OCI-LY7 (cell line): ENCODE data around the gene ZCCHC4. TPM values are rescaled to one million over a fixed set of nuclear protein-coding genes. Genes with fewer than 3 reads are reported as not detected.

Experiments used
- BruUV-seq: library from RNA; stranded (reverse); fragments of 400-500 nt; replicated peaks from 2 replicates; lab custom pipeline; 2021; lab: Mats Ljungman, UMichigan
- CTCF ChIA-PET: fragments of 300-600 bp; sonication (Branson Sonifier 250); formaldehyde crosslinking; loops from one replicate; lab custom pipeline; 2022; ENCODE audit warnings: antibody characterized with exemption; ENCODE audit not compliant: unreplicated experiment; lab: Charles Lee
- POLR2A ChIA-PET: fragments of 300-600 bp; sonication (Branson Sonifier 250); formaldehyde crosslinking; loops from one replicate; lab custom pipeline; 2022; ENCODE audit warnings: antibody characterized with exemption; lab: Charles Lee
- DNase-seq: peaks from one replicate; pipeline ENCODE4 v3.0.0-alpha.2; 2015; ENCODE audit warnings: low spot score
- H2AFZ ChIP-seq: fragments of 200-600 bp; sonication (generic), shearing (Covaris generic); 2 replicates; pipeline ENCODE4 v1.6.1; 2014; ENCODE audit warnings: mild to moderate bottlenecking, antibody characterized with exemption, low read length, moderate library complexity
- H3K27ac ChIP-seq: fragments of 200-600 bp; sonication (generic); 2 replicates; pipeline ENCODE4 v1.5.1; 2014; ENCODE audit warnings: mixed run types, low read depth, mild to moderate bottlenecking, moderate library complexity, low read length, inconsistent platforms; ENCODE audit not compliant: poor library complexity, severe bottlenecking
- H3K36me3 ChIP-seq: fragments of 200-600 bp; sonication (generic); 2 replicates; pipeline ENCODE4 v1.6.1; 2014; ENCODE audit warnings: mild to moderate bottlenecking, antibody characterized with exemption, low read length, moderate library complexity, mixed read lengths; ENCODE audit not compliant: insufficient read depth
- H3K4me1 ChIP-seq: fragments of 200-600 bp; sonication (generic); 2 replicates; pipeline ENCODE4 v1.5.1; 2014; ENCODE audit warnings: mild to moderate bottlenecking, low read length; ENCODE audit not compliant: insufficient read depth, poor library complexity, severe bottlenecking
- H3K4me2 ChIP-seq: fragments of 200-600 bp; sonication (generic); 2 replicates; pipeline ENCODE4 v1.6.1; 2014; ENCODE audit warnings: mild to moderate bottlenecking, low read length
- H3K4me3 ChIP-seq: fragments of 200-600 bp; sonication (generic); 2 replicates; pipeline ENCODE4 v1.5.1; 2014; ENCODE audit warnings: mild to moderate bottlenecking, low read depth, low read length; ENCODE audit not compliant: poor library complexity, severe bottlenecking
- H3K79me2 ChIP-seq: fragments of 200-600 bp; sonication (generic); 2 replicates; pipeline ENCODE4 v1.6.1; 2016; ENCODE audit warnings: low read depth, mild to moderate bottlenecking, low read length, moderate library complexity, mixed read lengths; ENCODE audit not compliant: insufficient read depth
- H3K9me2 ChIP-seq: fragments of 200-600 bp; sonication (generic); 2 replicates; pipeline ENCODE4 v1.6.1; 2016; ENCODE audit warnings: mild to moderate bottlenecking, low read length, mixed read lengths; ENCODE audit not compliant: insufficient read depth
- H3K9me3 ChIP-seq: fragments of 200-600 bp; sonication (generic); 2 replicates; pipeline ENCODE4 v1.6.1; 2014; ENCODE audit warnings: mild to moderate bottlenecking, mixed run types, low read length, mixed read lengths
- H4K20me1 ChIP-seq: fragments of 200-600 bp; sonication (generic); 2 replicates; pipeline ENCODE4 v1.6.1; 2014; ENCODE audit warnings: mild to moderate bottlenecking, antibody characterized with exemption, low read length, moderate library complexity, mixed read lengths; ENCODE audit not compliant: insufficient read depth
- EZH2phosphoT487 ChIP-seq: fragments of 200-600 bp; sonication (generic); IDR thresholded peaks from 2 replicates; pipeline ENCODE4 v1.6.1; 2018; ENCODE audit warnings: low read depth, borderline replicate concordance, mild to moderate bottlenecking, mixed run types, antibody characterized with exemption, low read length, moderate library complexity, mixed read lengths
- intact Hi-C: fragments of 100-400 bp; cut with micrococcal nuclease; formaldehyde crosslinking; loops from one replicate; pipeline ENCODE4 v1.10.0; 2022; ENCODE audit not compliant: unreplicated experiment
- total RNA-seq, 2 experiments: library from RNA; depleted of rRNA in 1 of 2; stranded (reverse); fragments of >200 nt in 1 of 2; shearing (Covaris generic) in 1 of 2; gene quantifications; 2 replicates each; pipeline ENCODE4 v1.2.3, GENCODE V29; 2014 to 2022
- TF ChIP-seq, protein P1 (sequence below): fragments of 200-600 bp; sonication (generic); conservative IDR thresholded peaks from 2 replicates; pipeline ENCODE4 v1.5.1; 2014; ENCODE audit warnings: mild to moderate bottlenecking, antibody characterized with exemption, low read length, moderate library complexity, mixed read lengths

The ZCCHC4 gene
- total RNA-seq, 2 experiments from 2014 or later: 14.9 to 15.2 TPM

DNA sequence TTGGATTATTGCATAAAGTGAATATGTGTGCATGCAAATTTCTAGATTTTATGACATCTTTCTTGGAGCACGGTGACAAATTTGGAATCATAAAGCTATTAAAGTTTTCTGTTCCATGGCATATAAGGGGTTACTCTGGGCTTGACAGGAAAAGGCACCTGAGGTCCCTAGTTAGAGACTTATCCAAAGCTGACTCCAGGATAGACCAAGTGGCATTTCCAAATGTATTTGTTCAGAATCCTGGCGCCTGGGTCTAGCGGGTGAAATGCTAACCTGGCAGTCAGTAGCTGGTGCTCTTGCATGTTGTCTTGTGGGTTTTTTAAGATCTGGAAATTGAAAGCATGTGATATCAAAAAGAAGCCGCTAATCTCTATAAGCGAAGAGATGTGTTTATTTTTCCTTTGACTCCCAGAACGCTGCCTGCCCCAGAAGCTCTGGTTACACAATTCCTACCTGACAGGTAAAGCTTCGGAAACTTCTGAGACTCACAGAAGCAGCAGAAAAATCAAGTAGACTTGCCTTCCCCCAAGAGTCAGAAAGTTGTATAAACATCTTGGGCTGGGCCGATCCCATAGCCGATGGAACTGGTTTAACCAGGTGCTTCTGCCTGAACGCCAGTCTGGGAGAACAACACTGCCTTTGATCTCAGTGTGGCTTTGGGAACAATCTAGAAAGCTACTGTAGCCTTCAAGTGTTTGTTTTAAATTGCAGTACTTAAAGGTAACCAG, 12.9 kb upstream of the ZCCHC4 start:
- H3K4me2 ChIP-seq: no peak overlapping the region
- no peaks in the 10 kb centered on the region for H3K9me3 ChIP-seq
- BruUV-seq: no TSS peak
- no peaks in the 10 kb centered on the region for H3K36me3 ChIP-seq
- H3K27ac ChIP-seq: no peak overlapping the region
- POLR2A ChIA-PET: interaction anchor here (0.6 kb wide), 2 partner anchors 9 to 155 kb away, joined by 3 to 4 read pairs; no protein-coding TSS in a partner anchor
- no peaks in the 10 kb centered on the region for H3K4me1 ChIP-seq
- H4K20me1 ChIP-seq: no peaks in the 10 kb centered on the region
- TF ChIP-seq, protein P1, sequence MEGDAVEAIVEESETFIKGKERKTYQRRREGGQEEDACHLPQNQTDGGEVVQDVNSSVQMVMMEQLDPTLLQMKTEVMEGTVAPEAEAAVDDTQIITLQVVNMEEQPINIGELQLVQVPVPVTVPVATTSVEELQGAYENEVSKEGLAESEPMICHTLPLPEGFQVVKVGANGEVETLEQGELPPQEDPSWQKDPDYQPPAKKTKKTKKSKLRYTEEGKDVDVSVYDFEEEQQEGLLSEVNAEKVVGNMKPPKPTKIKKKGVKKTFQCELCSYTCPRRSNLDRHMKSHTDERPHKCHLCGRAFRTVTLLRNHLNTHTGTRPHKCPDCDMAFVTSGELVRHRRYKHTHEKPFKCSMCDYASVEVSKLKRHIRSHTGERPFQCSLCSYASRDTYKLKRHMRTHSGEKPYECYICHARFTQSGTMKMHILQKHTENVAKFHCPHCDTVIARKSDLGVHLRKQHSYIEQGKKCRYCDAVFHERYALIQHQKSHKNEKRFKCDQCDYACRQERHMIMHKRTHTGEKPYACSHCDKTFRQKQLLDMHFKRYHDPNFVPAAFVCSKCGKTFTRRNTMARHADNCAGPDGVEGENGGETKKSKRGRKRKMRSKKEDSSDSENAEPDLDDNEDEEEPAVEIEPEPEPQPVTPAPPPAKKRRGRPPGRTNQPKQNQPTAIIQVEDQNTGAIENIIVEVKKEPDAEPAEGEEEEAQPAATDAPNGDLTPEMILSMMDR: no peak
- no peak for TF ChIP-seq EZH2phosphoT487
- H2AFZ ChIP-seq: no peak overlapping the region
- intact Hi-C loops: no loop called here
- no peaks in the 10 kb centered on the region for H3K79me2 ChIP-seq
- H3K4me3 ChIP-seq: no peak overlapping the region
- CTCF ChIA-PET: no interaction called here
- DNase-seq: no peak
- H3K9me2 ChIP-seq: no peaks in the 10 kb centered on the region

DNA sequence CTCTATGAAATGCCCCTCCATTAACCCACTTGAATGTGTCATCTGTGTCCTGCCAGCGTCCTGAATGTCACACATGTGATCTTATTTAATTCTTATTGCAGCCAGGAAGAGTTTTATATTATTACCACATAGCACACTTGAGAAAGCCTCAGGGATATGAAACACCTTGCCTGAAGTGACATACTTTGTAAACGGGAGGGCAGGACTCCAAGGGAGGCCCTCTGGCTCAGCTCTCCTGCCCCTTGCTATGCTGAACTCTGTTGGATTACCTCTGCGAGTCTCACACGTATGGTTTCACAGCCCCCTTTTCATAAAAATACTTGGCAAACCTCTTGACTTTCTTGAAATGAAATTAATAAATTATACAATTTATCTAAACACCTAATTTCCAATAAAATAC, 11.1 kb upstream of the ZCCHC4 start:
- intact Hi-C loops: no loop called here
- H3K27ac ChIP-seq: no peak overlapping the region
- H3K4me2 ChIP-seq: no peak overlapping the region
- DNase-seq: no peak
- no TSS peak for BruUV-seq
- H3K79me2 ChIP-seq: no peaks in the 10 kb centered on the region
- H3K9me3 ChIP-seq: no peaks in the 10 kb centered on the region
- H2AFZ ChIP-seq: no peak overlapping the region
- H3K36me3 ChIP-seq: no peaks in the 10 kb centered on the region
- H3K9me2 ChIP-seq: no peaks in the 10 kb centered on the region
- ChIA-PET POLR2A (no interaction called here), CTCF (no interaction called here)
- no peaks in the 10 kb centered on the region for H4K20me1 ChIP-seq
- H3K4me3 ChIP-seq: no peak overlapping the region
- no peaks in the 10 kb centered on the region for H3K4me1 ChIP-seq
- TF ChIP-seq, protein P1: no peak
- no peak for TF ChIP-seq EZH2phosphoT487

DNA sequence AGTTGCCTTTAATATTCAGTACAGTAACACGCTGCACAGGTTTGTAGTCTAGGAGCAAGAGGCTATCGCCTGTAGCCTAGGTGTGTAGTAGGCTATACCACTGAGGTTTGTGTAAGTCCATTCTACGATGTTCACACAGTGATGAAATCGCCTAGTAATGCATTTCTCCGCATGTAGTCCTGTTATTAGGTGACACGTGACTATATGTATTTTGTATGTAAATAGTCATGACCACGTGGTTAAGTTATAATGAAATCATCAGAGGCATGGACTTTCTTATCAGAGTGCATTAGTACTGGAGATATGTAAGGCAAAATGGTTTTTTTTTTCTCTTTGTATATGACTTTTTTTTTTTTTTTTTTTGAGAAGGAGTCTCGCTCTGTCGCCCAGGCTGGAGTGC, 9.9 kb upstream of the ZCCHC4 start:
- Histone ChIP-seq H3K9me3 (no peaks in the 10 kb centered on the region), H3K79me2 (no peaks in the 10 kb centered on the region), H3K4me2 (no peak overlapping the region), H4K20me1 (no peaks in the 10 kb centered on the region), H3K4me3 (no peak overlapping the region), H2AFZ (no peak overlapping the region), H3K4me1 (no peaks in the 10 kb centered on the region), H3K27ac (no peak overlapping the region), H3K36me3 (no peaks in the 10 kb centered on the region), H3K9me2 (no peaks in the 10 kb centered on the region)
- intact Hi-C loops: no loop called here
- TF ChIP-seq, protein P1: no peak
- no peak for TF ChIP-seq EZH2phosphoT487
- ChIA-PET POLR2A (interaction anchor here (2.0 kb wide), 1 partner anchor 10 kb away, joined by 5 read pairs; the partner anchor contains the start of gene ZCCHC4), CTCF (no interaction called here)
- BruUV-seq: no TSS peak
- DNase-seq: no peak
